GM23248 (cell line): Measurements from ENCODE around the gene DDX47.

ENCODE experiments used
- EZH2 ChIP-seq: fragments of 200-600 bp; sonication (generic); IDR thresholded peaks from 2 replicates; pipeline ENCODE4 v1.6.1; 2018; ENCODE audit warnings: antibody characterized with exemption, mild to moderate bottlenecking; ENCODE audit not compliant: insufficient read depth, poor library complexity, severe bottlenecking
- EZH2phosphoT487 ChIP-seq: fragments of 200-600 bp; sonication (generic); IDR thresholded peaks from 2 replicates; pipeline ENCODE4 v1.6.1; 2018; ENCODE audit warnings: antibody characterized with exemption, moderate library complexity, mild to moderate bottlenecking, low read depth; ENCODE audit not compliant: insufficient read depth

DNA sequence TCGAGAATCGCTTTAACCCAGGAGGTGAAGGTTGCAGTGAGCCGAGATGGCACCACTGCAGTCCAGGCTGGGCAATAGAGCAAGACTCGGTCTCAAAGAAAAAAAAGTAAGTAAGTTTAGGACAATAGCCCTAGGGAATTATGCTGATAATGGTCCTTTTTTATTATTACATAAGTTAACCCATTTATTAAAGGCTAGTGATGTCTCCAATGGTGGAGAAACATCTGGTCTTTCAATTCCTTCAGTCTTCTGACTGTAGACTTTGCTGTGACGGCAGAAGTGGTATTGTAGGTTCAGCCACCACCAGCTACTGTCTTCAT is 27.4 kb downstream of the DDX47 start:
- TF ChIP-seq EZH2, result no peak
- TF ChIP-seq EZH2phosphoT487, result no peak
